AG04449 (cell line): Measurements from ENCODE around the gene PNPLA7.

Source experiments
- CTCF ChIA-PET: fragments of 350-600 bp; formaldehyde crosslinking; extraction: SDS; loops from one replicate; lab custom pipeline; 2021; ENCODE audit warnings: antibody characterized with exemption; lab: Yijun Ruan, JAX
- POLR2A ChIA-PET: fragments of 400-600, 350-600 bp; formaldehyde crosslinking; extraction: SDS; loops from one replicate; lab custom pipeline; 2020; ENCODE audit warnings: antibody characterized with exemption, inconsistent platforms; lab: Yijun Ruan, JAX
- DNase-seq: peaks from one replicate; pipeline ENCODE4 v3.0.0-alpha.2; 2010; ENCODE audit warnings: low read depth, low spot score
- H3K4me3 ChIP-seq: 2 replicates; pipeline ENCODE4 v1.5.1; 2011; ENCODE audit warnings: low read depth, mild to moderate bottlenecking, control low read depth, low read length
- CTCF ChIP-seq: IDR thresholded peaks from one replicate; pipeline ENCODE4 v1.5.1; 2011; ENCODE audit warnings: mild to moderate bottlenecking, moderate library complexity, low read length, control low read depth, inconsistent platforms; ENCODE audit not compliant: insufficient read depth; ENCODE audit errors: missing control alignments

The PNPLA7 gene

GRCh38 chr9:137433349-137433915 lies 116.8 kb downstream of the PNPLA7 start:
- no peak overlapping the region for H3K4me3 ChIP-seq
- CTCF ChIA-PET, result interaction anchor here (1.2 to 2.5 kb wide), 4 partner anchors 10 to 12 kb away, joined by 4 to 13 read pairs (median 6); partner anchors contain the start of genes EXD3 and NOXA1
- TF ChIP-seq CTCF, result no peak
- DNase-seq, result no peak
- POLR2A ChIA-PET, result no interaction called here

- POLR2A ChIA-PET, result no interaction called here
Measured at GRCh38 chr9:137432687-137433348, 117.4 kb downstream of the PNPLA7 start.

GRCh38 chr9:137431416-137431931 lies 118.7 kb downstream of the PNPLA7 start:
- DNase-seq, result no peak
- ChIA-PET POLR2A (interaction anchor here (0.9 kb wide), 1 partner anchor 9 kb away, joined by 6 read pairs; the partner anchor contains the start of genes EXD3 and NOXA1), CTCF (interaction anchor here (1.2 to 2.5 kb wide), 3 partner anchors 9 to 14 kb away, joined by 3 to 13 read pairs (median 8); partner anchors contain the start of genes EXD3 and NOXA1)
- no peak overlapping the region for H3K4me3 ChIP-seq
- no peak for TF ChIP-seq CTCF

More at GRCh38 chr9:137432687-137433348, 117.4 kb downstream of the PNPLA7 start:
- CTCF ChIA-PET, result interaction anchor here (1.2 to 2.5 kb wide), 4 partner anchors 9 to 13 kb away, joined by 3 to 13 read pairs (median 6); partner anchors contain the start of genes EXD3 and NOXA1
- DNase-seq, result no peak
- TF ChIP-seq CTCF, result no peak
- H3K4me3 ChIP-seq, result no peak overlapping the region

GRCh38 chr9:137430723-137431415 lies 119.3 kb downstream of the PNPLA7 start:
- TF ChIP-seq CTCF, result no peak
- ChIA-PET POLR2A (no interaction called here), CTCF (interaction anchor here (1.2 to 2.5 kb wide), 2 partner anchors 8 to 13 kb away, joined by 3 to 13 read pairs; partner anchors contain the start of genes EXD3 and NOXA1)
- no peak overlapping the region for H3K4me3 ChIP-seq
- DNase-seq, result no peak

- POLR2A ChIA-PET, result no interaction called here
Measured at GRCh38 chr9:137429974-137430722, 120.1 kb downstream of the PNPLA7 start.

More at GRCh38 chr9:137429974-137430722, 120.1 kb downstream of the PNPLA7 start:
- no peak overlapping the region for H3K4me3 ChIP-seq
- CTCF ChIA-PET, result no interaction called here
- no peak for DNase-seq
- TF ChIP-seq CTCF, result no peak
